Subcutaneous abdominal adipose tissue (tissue), 5 donors: ENCODE data around the gene NIM1K.
A peak's percentile ranks its signal among the peaks of the same experiment; 100 is the strongest.

ENCODE experiments used
- H3K27ac ChIP-seq: one replicate; pipeline ENCODE4 v1.7.0; 2013; ENCODE audit warnings: low read depth, mild to moderate bottlenecking, inconsistent platforms, low read length, moderate library complexity
- H3K27me3 ChIP-seq, 5 donors: one replicate each; pipeline ENCODE4 v1.7.0; 2013; ENCODE audit warnings: low read length in 5 of 5, inconsistent platforms in 1 of 5; ENCODE audit not compliant: control insufficient read depth in 5 of 5, insufficient read depth in 4 of 5
- H3K36me3 ChIP-seq, 5 donors: one replicate each; pipeline ENCODE4 v1.7.0; 2013; ENCODE audit warnings: low read length in 5 of 5; ENCODE audit not compliant: control insufficient read depth in 5 of 5, insufficient read depth in 5 of 5
- H3K4me1 ChIP-seq, 5 donors: one replicate each; pipeline ENCODE4 v1.7.0; 2013; ENCODE audit warnings: low read length in 5 of 5, mild to moderate bottlenecking in 3 of 5, moderate library complexity in 1 of 5; ENCODE audit not compliant: control insufficient read depth in 5 of 5, insufficient read depth in 5 of 5
- H3K4me3 ChIP-seq, 5 donors: one replicate each; pipeline ENCODE4 v1.7.0; 2013; ENCODE audit warnings: low read length in 5 of 5, low read depth in 1 of 5
- H3K9ac ChIP-seq, 5 donors: one replicate each; pipeline ENCODE4 v1.7.0; 2013; ENCODE audit warnings: low read length in 5 of 5, mild to moderate bottlenecking in 4 of 5, moderate library complexity in 3 of 5
- H3K9me3 ChIP-seq, 5 donors: one replicate each; pipeline ENCODE4 v1.7.0; 2013; ENCODE audit warnings: low read length in 5 of 5; ENCODE audit not compliant: control insufficient read depth in 5 of 5
- donor health status: healthy.
- donor health status: healthy.
- donor health status: healthy.
- donor health status: healthy.
- donor health status: healthy.

Gene NIM1K

DNA sequence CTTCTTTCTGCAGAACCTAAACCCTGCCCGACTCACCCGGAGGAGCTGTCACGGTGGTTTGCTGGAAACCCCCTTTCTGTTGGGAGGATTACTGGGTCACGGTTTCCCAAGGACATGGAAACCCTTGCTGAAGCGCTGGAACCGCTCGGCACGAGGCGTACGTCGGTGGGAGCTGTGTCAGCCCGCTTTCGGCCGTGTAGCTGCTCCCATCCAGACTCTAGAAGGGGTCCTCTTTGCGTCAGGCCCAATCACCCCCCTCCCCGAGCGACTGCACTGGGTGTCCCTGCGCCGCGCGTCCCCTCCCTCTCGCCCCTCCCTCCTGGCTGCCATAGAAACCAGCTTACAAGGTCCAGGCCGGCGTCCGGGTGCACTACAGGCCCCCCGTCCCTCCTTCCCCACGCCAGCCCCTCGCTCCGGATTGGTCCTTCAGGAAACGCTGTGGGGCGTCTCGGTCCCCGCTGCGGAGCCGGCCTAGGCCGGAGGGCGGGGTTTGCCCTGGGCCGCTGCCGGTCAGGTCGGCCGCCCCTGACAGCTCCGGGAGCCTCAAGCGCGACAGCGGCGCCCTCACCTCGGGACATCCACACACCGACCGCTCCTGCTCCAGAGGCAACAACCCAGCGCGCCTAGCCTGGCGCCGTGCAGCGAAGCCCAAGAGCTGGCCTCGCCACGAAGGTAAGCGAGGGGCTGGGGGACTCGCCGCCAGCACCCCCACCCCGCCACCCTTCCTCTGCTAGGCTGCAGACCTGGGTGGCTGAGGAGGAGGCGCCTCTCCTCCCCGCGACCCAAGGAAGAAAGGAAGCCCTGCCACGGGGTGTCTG is at the start of gene NIM1K:
TSS of gene NIM1K (plus strand) at position 486 of the 818 bp plus-strand sequence. CDS start 53,551 bp downstream, outside the sequence.
- Histone ChIP-seq H3K36me3 (no peaks in the 10 kb centered on the region), H3K9me3 (no peaks in the 10 kb centered on the region), H3K27ac (no peak within 1 kb of the TSS), H3K4me3 (peak within 1 kb of the TSS; percentile 61 to 80 (median 75)), H3K27me3 (peaks cover 0 to 15% (median 8%) of the 10 kb centered on the region in 5 donors), H3K4me1 (peaks cover 1 to 27% (median 25%) of the 10 kb centered on the region in 5 donors), H3K9ac (peak within 1 kb of the TSS in 3 of 5 donors; percentile 30 to 64 (median 56))

DNA sequence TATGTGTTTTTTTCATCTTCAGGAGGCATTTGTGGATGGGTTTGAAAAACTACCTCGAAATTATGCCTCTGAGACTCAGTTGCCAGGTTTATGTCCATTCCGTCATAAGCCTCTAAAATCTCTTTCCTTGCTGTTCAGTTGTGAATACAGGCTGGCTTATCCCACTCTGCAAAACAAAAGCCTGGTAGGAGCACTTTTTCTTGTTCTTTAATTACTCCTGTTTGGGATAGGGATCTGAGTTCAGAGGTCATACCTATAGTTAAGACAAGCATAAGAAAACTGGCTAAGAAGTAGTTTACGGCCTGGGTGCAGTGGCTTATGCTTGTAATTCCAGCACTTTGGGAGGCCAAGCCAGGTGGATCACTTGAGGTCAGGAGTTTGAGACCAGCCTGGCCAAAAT is 47.0 kb upstream of the NIM1K start:
- Histone ChIP-seq H3K27me3 (no peaks in the 10 kb centered on the region), H3K36me3 (peaks cover 0 to 24% (median 15%) of the 10 kb centered on the region in 5 donors)

DNA sequence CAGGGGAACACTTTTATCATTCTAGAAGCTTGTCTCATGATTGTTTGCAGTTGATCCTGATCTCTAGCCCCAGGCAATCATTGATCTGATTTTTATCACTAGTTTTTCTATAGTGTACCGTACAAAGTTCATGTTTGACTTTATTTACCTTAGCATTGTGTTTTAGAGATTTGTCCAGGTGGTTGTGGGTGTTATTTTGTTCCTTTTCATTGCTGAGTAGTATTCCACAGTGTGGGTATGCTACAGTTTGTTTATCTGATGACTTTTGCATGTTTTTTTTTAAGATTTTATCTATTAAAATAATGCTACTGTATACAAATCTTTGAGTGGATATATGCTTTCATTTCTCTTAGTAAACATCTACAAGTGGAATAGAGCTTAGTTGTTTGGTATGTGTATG is 45.1 kb upstream of the NIM1K start:
- Histone ChIP-seq H3K36me3 (peaks cover 5 to 29% (median 13%) of the 10 kb centered on the region in 5 donors), H3K4me1 (no peaks in the 10 kb centered on the region), H3K27ac (no peak overlapping the region), H3K9ac (no peak overlapping the region), H3K27me3 (no peaks in the 10 kb centered on the region), H3K4me3 (no peak overlapping the region), H3K9me3 (no peaks in the 10 kb centered on the region)

More for the DNA sequence above, 47.0 kb upstream of the NIM1K start:
- Histone ChIP-seq H3K4me3 (no peak overlapping the region), H3K9me3 (no peaks in the 10 kb centered on the region), H3K4me1 (peaks cover 0 to 5% (median 0%) of the 10 kb centered on the region in 5 donors), H3K27ac (no peak overlapping the region), H3K9ac (no peak overlapping the region)

DNA sequence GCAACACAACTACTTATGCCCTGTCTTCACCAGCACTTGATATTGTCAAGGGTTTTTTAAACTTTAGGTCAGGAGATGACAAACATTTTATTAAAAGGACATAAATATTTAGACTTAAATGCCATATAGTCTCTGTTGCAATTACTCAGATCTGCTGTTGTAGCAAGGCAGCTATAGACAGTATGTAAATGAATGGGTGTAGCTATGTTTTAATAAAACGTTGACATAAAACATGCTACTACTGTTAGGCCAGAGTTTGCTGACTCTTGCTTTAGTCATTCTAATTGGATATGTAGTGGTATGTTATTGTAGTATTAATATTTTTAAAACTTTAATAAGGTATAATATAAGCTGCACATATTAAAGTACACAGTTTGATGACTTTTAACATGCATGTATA is 43.6 kb upstream of the NIM1K start:
- Histone ChIP-seq H3K27me3 (no peaks in the 10 kb centered on the region), H3K4me3 (no peak overlapping the region), H3K9ac (no peak overlapping the region), H3K27ac (no peak overlapping the region), H3K4me1 (no peaks in the 10 kb centered on the region), H3K36me3 (peaks cover 7 to 26% (median 10%) of the 10 kb centered on the region in 5 donors), H3K9me3 (no peaks in the 10 kb centered on the region)

DNA sequence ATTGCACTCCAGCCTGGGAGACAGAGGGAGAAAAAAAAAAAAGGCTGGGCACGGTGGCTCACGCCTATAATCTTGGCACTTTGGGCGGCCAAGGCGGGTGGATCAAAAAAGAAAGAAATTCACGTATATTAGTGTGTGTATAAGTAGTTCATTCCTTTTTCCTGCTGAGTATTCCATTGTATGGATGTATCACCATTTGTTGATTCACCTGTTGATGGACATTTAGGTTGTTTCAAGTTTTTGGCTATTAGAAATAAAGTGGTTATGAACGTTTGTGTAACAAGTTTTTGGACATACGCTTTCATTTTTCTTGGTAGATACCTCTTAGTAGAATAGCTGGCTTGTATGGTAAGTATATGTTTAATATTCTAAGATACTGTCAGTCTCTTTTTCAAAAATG is 42.8 kb upstream of the NIM1K start:
- no peak overlapping the region for H3K9ac ChIP-seq
- H3K36me3 ChIP-seq = peaks cover 7 to 24% (median 8%) of the 10 kb centered on the region in 5 donors
- no peak overlapping the region for H3K4me3 ChIP-seq
- no peak overlapping the region for H3K27ac ChIP-seq
- H3K27me3 ChIP-seq = no peaks in the 10 kb centered on the region
- H3K4me1 ChIP-seq = no peaks in the 10 kb centered on the region
- no peaks in the 10 kb centered on the region for H3K9me3 ChIP-seq

DNA sequence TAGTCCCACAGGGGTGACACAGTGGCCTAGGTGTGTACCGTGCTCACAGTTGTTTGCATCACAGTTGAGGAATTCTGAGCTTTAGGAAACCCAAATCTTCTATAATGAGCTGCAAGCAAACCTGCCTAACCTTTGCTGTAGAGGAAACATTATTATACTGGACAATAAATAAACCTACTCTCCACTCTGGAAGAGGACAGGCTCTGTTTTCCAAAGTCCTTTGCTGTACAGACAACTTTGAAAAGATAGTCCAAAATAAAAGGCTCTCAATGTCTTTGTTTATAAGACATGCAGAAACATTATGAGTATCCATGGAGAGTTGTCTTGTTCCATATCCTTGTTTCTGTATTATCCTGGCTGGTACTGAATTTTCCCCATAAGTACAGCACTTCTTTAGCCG is 42.0 kb upstream of the NIM1K start:
- Histone ChIP-seq H3K4me1 (peaks cover 0 to 3% (median 0%) of the 10 kb centered on the region in 5 donors), H3K36me3 (peaks cover 2 to 21% (median 9%) of the 10 kb centered on the region in 5 donors), H3K27me3 (no peaks in the 10 kb centered on the region), H3K27ac (no peak overlapping the region), H3K4me3 (no peak overlapping the region), H3K9me3 (no peaks in the 10 kb centered on the region), H3K9ac (no peak overlapping the region)

DNA sequence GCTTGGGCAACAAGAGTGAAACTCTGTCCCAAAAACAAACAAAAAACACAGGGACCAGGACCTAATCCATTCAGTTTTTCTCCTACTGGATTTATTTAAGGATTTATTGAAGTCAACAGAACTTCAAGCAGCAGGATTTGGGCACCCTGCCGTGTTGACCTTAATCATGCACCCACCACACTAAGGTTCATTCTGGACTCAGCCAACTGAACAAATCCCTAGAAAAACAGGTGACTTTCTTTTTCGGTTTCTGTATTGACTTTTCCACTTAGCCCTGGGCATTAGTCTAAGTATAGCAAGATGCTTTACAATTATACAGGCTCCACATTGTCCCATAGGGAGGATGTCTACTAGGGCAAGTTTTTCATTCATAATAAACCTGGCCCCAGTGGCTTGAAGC is 41.3 kb upstream of the NIM1K start:
- no peaks in the 10 kb centered on the region for H3K9me3 ChIP-seq
- peaks cover 0 to 3% (median 0%) of the 10 kb centered on the region in 5 donors for H3K4me1 ChIP-seq
- H3K9ac ChIP-seq = no peak overlapping the region
- no peaks in the 10 kb centered on the region for H3K27me3 ChIP-seq
- H3K4me3 ChIP-seq = no peak overlapping the region
- H3K36me3 ChIP-seq = peaks cover 2 to 24% (median 9%) of the 10 kb centered on the region in 5 donors
- no peak overlapping the region for H3K27ac ChIP-seq

DNA sequence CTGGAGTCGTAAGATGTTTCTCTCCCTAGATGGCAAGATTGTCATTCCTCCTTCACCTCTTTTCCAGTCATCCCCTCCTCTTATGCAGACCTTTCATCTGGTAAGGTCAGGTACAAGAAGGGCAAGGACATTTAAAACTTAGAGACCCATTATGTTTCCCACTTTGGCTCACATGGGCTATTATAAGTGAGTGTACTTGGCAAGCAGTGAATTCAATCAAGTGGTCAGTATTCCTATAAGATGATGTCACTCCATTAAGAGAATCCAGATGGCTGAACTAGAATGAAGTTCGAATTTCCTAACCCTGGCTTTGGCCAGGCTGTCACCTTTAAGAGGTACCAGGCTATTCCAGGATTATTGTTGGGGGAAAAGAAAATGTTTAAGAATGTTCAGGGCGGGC is 39.1 kb upstream of the NIM1K start:
- Histone ChIP-seq H3K9ac (no peak overlapping the region), H3K27me3 (no peaks in the 10 kb centered on the region), H3K36me3 (peaks cover 3 to 24% (median 9%) of the 10 kb centered on the region in 5 donors), H3K27ac (no peak overlapping the region), H3K9me3 (no peaks in the 10 kb centered on the region), H3K4me3 (no peak overlapping the region), H3K4me1 (peaks cover 0 to 8% (median 3%) of the 10 kb centered on the region in 5 donors)

DNA sequence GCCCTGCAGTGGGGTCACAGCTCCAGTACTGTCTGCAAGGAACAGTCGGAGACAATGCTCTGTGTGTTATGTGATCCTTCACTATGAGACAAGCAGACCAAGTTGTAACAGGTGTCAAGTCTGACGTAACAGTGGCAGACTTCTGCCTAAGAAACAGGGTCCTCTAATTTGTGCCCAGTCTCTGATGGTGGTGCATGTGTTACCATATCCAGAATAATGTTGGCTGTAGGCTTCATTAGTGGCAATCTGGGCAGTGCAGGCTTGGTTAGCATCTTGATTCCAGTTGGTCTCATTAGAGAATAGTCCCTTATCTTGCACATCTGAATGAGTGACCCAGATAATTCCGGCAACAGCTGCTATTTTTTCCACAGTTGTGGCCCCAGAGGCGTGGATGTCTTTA is 37.6 kb upstream of the NIM1K start:
- H3K36me3 ChIP-seq = peaks cover 3 to 21% (median 9%) of the 10 kb centered on the region in 5 donors
- H3K4me3 ChIP-seq = no peak overlapping the region
- H3K27me3 ChIP-seq = no peaks in the 10 kb centered on the region
- H3K9me3 ChIP-seq = no peaks in the 10 kb centered on the region
- H3K27ac ChIP-seq = no peak overlapping the region
- peaks cover 0 to 8% (median 3%) of the 10 kb centered on the region in 5 donors for H3K4me1 ChIP-seq
- H3K9ac ChIP-seq = no peak overlapping the region

DNA sequence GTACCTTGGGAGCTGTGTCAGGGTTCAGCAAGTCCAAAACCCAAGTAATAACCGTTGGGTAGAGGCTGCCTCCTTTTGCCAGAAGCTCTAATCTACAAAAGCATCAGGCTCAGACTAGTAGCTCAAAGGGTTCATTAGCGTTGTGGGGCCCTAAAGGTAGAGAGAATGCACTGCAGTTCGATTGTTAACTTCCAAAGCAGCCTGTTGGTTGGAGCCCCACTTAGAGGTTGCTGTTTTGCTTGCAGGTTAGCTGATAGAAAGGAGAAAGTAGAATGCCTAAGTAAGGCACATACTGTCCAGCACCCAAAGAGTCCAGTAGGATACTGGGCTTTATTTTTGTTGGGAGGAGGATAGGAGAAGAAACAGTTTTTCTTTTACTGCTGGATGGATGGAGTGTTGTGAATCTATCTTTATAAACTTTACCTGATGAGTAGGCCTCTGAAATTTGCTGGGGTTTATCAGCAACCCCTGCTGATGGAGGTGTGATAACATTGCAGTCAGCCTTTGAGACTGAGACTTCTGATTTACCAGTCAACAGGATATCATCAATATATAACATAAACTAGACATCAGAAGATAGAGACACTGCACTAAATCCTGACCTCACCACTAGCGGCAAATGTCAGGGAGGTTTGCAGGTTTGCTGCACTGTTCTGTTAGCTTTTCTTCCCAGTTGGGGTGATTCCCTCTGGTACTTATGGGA is 36.5 kb upstream of the NIM1K start:
- H3K9me3 ChIP-seq = no peaks in the 10 kb centered on the region
- no peak overlapping the region for H3K27ac ChIP-seq
- no peaks in the 10 kb centered on the region for H3K27me3 ChIP-seq
- peaks cover 0 to 8% (median 3%) of the 10 kb centered on the region in 5 donors for H3K4me1 ChIP-seq
- no peak overlapping the region for H3K4me3 ChIP-seq
- H3K9ac ChIP-seq = no peak overlapping the region
- peaks cover 3 to 18% (median 6%) of the 10 kb centered on the region in 5 donors for H3K36me3 ChIP-seq
